HG03039 (cell line): Measurements from ENCODE around the gene TAF10.

ENCODE experiments used
- ATAC-seq: cut with Tn5 transposase; IDR thresholded peaks from one replicate; pipeline ENCODE4 v1.9.1; 2021; ENCODE audit warnings: mild to moderate bottlenecking, moderate library complexity; ENCODE audit not compliant: unreplicated experiment

The TAF10 gene

DNA sequence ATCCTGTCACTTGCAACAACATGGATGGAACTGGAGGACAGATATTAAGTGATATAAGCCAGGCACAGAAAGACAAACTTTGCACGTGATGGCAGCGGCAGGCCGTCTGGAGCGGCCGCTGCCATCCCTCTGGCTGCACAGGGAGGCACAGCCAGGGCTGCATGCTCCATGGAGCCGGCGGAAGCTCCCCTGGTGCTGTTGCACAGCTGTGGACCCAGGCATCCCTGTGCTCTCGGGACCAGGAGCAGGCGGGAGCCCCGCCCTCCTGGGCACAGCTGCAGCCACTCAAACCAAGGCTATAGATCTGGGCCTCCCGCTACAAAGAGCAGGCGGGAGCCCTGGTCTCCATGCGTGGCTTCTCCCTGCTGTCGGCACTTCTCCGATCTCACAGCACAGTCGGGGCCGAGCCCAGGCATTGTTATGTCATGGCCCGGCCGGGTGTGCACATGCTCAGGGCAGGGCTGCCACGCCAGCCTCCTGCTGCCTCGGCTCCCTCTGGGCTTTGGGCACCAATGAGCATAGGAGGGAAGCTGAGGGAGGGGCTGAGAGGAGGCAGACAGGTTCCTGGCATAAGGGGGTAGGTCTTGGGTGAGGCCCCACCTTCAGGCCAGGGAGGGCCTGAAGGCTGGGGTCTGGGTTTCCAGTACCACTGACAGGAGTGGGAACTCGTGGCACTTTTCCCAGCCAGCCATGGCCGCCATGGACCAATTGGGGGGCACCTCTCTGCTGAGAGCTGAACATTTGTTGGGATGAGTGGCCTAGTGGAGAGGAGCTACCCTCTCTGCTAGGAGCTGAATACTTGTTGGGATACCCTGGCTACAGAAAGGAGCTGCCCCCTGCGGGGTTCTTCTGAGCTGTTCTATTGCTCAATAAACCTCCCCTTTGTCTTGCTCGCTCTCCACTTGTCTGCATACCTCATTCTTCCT is 25.3 kb downstream of the TAF10 start:
- ATAC-seq = no peak

DNA sequence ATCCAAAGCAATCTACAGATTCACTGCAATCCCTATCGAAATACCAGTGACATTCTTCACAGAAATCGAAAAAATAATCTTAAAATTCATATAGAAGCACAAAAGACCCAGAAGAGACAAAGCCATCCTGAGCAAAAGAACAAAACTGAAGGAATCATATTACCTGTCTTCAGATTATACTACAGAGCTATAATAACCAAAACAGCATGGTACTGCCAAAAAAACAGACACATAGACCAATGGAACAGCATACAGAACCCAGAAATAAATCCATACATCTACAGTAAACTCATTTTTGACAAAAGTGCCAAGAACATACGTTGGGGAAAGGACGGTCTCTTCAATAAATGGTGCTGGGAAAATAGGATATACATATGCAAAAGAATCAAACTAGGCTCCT is 27.5 kb downstream of the TAF10 start:
- ATAC-seq = no peak

DNA sequence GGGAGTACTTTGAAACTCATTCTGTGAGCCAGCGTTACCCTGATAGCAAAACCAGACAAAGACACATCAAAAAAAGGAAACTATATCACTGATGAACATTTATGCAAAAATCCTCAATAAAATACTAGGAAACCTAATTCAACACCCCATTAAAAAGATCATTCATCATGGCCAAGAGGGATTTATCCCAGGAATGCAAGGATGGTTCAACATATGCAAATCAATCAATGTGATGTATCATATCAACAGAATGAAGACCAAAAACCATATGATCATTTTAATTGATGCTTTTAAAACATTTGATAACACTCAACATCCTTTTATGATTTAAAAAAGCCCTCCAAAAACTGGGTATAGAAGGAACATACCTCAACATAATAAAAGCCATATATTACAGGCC is 28.4 kb downstream of the TAF10 start:
- ATAC-seq = no peak

DNA sequence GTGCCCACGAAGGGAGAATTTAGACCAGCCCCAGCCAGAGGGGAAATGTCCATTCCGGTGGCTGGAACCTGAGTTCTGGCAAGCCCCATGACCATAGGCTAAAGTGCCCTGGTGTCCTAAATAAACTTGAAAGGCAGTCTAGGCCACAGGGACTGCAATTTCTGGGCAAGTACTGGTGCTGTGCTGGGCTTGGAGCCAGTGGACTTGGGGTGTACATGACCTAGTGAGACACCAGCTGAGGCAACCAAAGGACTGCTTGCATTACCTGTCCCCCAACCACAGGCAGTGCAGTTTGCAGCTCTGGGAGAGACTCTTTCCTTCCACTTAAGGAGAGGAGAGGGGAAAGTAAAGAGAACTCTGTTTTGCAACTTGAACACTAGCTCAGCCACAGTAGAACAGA is 32.3 kb downstream of the TAF10 start:
- ATAC-seq = no peak

DNA sequence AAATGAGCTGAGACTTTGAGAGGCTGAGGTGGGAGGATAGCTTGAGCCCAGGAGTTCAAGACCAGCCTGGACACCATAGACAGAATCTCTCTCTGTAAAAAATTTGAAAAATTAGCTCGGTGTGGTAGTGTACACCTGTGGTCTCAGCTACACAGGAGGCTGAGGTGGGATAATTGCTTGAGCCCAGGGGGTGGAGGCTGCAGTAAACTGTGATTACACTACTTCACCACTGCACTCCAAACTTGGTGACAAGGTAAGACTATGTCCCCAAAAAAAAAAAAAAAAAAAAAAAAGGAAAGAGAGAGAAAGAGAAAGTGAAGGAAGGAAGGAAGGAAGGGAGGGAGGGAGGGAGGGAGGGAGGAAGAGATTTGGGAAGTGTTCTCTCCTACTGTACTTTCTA is 33.9 kb downstream of the TAF10 start:
- ATAC-seq = no peak

DNA sequence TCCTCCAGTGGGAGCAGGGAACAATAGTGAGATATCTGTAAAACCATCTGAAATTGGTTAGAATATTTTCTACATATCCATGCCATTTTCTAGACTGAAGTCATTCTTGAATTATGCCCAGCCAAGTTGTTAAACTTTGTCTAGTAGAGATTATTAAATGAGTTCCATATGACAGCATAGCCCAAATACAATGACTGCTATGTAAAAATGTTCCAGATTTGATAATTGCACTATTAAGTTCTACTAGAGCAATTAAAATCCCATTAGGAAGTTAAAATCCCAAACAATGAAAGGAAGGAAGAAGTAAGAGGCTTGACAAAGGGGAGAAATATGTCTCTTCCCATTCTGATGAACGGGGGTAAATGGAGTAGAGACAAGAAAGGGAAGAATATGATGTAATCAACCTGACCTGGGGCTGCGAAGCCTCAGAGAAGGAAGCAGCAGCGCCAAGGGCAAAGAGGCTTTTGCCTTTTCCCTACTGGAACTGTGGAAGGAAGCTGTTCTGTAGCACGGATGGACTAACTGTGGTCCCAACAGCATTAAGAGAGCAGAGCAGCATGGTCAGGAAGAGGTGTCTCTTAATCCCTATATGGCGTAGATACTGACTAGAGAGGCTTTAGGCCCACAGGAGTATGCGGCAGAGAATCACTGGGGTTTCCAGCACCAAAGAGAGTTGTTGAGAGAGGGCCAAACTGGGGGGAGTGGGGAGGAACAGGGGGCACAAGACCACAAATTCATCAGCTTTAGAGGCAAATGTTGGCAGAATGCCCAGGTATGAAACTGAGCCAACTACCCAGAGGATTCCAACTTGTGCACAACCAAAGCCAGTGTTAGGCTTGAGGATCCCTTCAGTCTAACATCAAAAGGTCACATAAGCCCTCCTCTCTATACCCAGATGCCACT is 35.3 kb downstream of the TAF10 start:
- no peak for ATAC-seq

DNA sequence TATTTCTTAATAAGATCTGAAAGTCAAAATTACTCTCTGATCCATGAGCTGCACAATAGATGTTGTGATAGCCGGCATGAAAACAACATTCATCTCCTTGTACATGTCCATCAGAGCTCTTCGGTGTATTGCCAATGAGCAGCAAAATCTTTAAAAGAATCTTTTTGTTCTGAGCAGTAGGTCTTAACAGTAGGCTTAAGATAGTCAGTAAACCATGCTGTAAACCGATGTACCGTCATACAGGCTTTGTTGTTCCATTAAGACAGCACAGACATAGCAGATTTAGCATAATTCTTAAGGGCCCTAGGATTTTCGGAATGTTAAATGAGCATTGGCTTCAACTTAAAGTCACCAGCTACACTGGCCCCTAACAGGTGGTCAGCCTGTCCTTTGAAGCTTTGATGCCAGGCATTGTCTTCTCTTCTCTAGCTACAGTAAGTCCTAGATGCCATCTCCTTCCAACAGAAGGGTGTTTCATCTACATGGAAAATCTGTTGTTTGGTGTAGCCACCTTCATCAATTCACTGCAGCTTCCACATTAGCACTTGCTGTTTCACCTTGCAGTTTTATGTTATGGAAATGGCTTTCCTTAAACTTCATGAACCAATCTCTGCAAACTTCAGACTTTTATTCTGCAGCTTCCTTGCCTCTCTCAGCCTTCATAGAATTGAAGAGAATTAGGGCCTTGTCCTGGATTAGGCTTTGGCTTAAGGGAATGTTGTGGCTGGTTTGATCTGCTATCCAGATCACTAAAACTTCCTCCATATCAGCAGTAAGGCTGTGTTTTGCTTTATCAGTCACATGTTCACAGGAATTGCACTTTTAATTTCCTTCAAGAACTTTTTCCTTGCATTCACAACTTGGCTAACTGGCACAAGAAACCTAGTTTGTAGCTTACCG is 37.0 kb downstream of the TAF10 start:
- no peak for ATAC-seq

DNA sequence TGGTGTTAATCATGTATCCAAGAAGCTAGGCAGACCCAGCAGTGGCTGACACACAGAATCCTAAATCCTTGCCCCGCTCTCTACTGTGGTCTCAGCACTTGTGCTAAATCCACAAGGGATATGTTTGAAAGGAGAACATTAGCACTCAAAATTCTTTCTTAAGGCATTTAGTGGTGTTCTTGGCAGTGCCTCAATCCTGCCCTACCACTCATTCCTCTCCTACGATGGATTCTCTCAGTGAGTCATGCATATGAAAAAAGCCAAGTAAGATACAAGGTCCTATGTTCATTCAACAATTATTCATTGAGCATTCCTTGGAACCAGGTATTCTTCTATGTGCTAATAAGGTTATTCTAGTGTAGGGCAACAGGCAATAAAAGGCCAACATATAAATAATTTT is 39.8 kb downstream of the TAF10 start:
- no peak for ATAC-seq

DNA sequence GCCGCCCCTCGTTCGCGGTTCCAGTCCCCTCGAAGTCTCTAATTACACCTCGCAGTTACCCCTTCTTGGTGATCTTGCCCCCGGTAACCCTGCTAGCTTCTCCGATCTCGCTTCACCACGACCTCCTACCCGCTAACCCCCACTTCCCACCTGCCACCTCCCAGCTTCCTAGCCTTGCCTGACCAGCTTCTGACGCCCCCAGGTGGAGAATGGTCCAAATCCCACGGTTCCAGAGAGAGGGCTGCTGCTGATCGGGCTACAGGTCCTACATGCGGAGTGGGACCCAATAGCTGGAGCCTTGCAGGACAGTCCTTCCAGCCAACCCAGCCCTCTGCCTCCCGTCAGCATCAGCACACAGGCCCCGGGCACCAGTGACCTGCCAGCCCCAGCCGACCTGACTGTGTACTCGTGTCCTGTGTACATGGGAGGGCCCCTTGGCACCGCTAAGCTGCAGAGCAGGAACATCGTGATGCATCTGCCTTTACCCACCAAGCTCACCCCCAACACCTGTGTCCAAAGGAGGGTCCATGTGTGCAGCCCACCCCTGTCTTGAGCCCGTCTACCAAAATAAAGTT is 40.5 kb downstream of the TAF10 start:
- no peak for ATAC-seq

DNA sequence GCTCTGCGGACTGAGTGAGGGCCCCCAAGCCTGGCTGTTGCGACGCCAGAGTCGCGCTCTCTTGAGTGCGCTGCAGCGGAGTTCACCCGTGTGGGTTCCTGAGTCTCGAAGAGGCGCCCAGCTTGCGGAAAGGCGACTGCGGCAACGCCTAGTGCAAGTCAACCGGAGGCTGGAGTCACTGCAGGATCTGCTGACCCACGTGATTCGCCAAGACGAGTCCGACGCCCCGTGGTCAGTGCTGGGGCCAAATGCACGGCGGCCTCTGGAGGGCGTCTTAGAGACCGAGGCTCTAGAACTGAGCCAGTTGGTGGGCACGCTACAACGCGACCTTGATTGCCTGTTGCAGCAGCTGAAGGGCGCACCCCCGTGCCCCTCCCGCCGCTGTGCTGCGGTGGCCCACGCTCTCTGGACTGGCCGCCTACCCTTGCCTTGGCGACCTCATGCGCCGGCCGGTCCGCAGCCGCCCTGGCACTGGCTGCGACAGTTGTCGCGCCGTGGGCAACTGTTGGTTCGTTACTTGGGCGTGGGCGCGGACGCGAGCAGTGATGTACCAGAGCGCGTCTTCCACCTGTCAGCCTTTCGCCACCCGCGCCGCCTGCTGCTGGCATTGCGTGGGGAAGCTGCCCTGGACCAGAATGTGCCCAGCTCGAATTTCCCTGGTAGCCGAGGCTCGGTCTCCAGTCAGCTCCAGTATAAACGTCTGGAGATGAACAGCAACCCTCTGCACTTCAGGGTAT is 41.2 kb downstream of the TAF10 start:
- no peak for ATAC-seq

DNA sequence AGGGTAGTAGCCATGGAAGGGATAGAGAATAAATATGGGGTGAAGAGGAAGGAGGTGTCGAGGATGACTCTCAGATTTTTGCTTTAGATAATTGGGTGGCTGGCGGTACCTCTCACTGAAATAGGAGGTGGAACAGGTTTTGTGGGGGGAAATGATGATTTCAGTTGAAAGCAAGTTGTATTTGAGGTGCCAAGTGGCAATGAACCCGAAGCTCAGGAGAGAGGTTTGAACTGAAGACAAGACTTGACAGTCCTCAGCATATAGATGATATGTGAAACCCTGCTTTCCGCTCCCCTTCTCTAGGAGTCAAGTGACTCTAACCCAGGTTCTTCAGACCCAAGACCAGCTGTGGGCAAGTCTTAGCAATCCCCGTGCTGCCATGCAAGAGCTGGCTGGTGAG is 42.3 kb downstream of the TAF10 start:
- ATAC-seq = no peak

DNA sequence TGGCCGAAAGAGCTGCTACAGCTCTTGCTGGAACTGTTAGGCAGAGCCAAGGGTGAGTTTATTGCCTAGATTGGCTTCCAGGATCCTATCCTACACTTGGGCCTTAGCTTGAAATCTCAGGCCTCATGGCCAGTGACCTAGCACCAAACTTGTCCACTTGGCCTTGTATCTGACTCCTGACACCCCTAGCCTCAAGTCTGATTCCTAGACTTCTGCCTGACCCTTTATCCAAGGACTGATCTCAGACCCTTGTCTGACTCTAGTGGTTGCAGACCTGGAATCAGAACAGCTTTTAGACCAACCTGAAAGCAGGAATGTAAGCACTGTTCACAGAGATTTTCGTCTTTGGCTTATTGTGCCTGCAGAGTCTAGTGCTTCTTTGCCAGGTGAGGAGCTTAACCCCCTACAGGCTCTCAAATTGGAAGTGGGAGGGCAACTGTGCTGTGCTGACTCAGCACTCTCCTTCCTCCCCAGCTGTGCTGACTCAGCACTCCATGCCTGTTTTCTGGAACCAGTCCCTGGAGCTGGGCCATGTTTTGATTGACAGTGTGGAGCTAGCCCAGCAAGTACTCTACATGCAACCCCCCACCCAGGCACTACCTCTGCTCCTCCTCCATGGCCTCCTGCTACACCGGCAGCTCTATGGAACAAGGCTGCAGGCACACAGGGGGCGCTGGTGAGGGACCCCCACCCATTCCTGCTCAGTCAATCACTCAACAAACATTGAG is 43.7 kb downstream of the TAF10 start:
- no peak for ATAC-seq

DNA sequence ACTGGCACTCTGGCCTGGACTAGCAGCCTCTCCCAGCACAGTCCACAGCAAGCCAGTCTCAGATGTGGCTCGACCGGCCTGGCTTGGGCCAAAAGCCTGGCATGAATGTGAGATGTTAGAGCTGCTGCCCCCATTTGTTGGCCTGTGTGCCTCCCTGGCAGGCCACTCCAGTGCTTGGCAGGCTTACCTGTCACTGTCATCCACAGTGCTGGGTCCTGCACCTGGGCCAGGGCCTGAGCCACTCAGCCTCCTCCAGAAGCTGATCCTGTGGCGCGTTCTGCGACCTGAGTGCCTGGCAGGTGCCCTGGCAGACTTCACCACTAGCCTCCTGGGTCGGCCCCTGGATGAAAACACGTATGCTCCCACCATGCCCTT is 44.7 kb downstream of the TAF10 start:
- ATAC-seq = no peak

DNA sequence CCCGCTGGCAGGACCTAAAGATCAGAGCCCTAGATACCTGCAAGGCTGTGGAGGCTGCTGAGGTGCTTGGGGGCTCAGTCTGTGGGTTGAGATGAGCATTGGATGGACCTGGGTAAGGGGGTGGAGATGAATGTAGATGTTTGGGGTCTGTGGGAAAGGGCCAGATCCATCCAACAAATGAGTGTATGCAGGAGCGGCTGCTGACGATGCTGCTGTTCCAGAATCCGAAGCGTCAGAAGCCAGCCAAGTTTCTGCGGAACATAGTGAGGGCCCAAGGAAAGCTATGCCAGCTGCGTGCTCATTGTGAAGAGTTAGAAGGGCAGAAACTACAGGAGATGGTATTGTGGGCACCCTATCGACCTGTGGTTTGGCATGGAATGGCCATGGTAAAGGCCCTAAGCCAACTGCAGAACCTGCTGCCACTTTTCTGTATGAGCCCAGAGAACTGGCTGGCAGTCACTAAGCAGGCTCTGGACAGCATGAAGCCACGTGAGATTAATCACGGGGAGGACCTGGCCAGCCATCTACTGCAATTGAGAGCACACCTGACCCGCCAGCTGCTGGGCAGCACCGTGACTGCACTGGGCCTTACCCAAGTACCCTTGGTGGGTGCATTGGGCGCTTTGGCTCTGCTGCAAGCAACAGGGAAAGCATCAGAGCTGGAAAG is 45.2 kb downstream of the TAF10 start:
- ATAC-seq = no peak

DNA sequence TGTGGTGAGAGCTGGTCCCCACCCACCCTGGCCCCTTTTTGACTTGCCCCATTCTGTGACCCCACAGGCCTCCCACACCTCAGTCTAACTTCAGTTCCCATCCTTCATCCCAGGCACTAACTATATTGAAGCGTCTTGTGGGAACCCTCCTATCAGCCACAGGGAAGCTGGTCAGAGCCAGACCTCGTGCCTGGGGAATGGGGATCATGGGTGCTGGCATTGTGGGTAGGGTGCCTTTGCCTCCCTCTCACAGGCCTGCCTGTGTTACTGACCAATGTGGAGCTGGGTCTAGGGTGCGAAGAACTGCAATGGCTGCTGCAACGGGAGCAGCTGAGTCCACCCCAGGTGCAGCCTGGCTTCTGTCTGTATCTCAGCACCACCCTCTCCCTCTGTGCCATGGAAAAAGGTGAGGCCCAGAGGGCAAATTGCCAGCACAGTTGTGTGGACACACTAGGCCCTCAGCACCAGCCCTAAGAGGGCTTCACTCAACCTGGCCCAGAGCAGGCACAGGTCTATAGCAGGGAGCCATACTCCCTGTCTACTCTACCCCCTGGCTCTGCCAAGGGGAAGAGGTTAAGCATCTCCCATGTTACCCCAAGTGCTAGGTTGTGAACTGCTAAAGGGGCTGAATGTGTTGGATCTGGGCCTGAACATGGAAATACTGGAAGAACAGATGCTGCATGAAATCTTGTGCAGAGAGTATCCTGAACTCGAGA is 45.9 kb downstream of the TAF10 start:
- no peak for ATAC-seq

DNA sequence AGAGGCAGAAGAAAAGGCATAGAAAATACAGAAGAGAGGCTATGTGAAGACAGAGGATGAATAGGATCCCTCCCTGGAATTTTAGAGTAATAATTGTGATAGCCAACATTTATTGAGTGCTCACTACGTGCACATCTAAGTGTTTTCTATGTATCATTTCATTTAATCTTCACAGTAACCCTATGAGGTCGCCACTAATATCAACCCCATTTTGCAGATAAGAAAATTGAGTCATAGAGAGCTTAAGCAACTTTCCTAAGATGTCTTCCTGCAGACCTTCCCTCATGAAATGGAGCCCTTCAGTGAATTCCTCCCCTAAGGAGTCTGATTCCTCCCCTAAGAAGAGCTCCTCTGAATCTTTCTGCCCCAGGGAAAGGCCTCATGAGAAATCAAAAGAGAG is 46.7 kb downstream of the TAF10 start:
- no peak for ATAC-seq

DNA sequence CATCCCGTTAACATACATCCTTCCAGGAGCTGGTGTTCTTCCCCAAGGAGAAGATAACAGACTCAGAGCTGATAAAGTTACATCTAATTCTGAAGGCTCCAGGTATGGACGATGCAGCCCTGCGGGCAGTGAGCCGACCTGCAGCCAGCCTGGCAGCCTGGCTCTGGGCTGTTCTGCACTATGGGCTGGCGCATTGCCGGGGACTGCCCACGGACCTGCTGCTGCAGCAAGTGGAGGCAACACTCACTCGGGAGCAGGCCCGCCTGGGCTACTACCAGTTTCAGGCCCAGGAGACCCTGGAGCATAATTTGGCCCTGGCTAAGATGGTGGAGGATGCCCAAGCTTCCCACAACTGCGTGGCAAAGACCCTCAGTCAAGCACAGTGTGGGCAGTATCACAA is 48.3 kb downstream of the TAF10 start:
- no peak for ATAC-seq

DNA sequence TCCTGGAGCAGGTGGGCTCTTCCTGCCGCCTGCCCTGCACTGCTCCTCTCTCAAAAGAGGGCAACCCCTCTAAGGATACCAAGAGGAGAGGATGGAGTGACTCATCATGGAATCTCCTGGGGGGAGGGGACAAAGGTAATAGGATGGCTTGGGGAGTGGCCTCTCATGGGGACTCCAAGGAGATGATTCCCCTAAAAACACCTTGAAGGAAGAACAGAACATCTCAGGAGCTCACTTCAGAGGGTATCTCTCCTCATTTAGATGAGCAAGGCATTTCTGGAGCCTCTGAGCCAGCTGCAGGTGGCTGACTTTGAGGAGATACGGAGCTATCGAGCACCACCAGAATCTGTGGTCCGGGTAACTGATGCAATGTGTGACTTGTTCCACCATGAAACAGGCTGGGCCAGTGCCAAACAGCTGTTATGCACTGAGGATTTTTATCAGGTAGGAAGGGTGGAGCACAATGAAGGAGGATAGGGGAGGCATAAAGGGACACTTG is 48.8 kb downstream of the TAF10 start:
- no peak for ATAC-seq
